Measurements from ENCODE around the gene SMAD9. TPM values are rescaled to one million over a fixed set of nuclear protein-coding genes. Genes with fewer than 3 reads are reported as not detected.

The SMAD9 gene
- total and polyA plus RNA-seq, 2 of the 4 experiments (the other 2 are of a cell fraction): 3.2 to 4.8 TPM

DNA sequence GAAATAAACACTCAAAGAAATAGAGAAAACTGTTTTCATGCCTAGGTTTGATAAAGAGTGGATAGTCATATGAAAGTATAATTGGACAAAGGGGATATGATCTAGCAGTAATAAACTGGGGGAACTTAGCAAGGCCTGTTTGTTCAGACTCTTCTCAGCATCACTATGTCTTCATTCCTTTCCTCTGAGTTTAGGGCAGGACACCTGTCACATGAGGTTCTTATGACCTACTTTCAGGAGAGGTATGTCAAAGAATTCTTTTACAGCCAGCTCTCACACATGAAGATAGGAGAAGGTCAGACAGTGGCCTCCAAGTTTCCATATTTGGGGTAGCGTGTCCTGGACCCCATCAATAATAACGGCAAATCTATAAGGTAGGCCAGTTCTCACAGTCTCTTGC lies 112.4 kb downstream of the SMAD9 start:
- dilution Hi-C loops (cut with HindIII; ENCODE audit: low sequenced_read_pairs, unreplicated experiment): no loop called here
- ATAC-seq (ENCODE audit: low read depth) (no peak), DNase-seq (no peak)
- Histone ChIP-seq H3K9me1 (ENCODE audit: insufficient read depth, low read length) (no peaks in the 10 kb centered on the region), H2BK20ac (ENCODE audit: low read depth, low read length) (no peak overlapping the region), H2BK5ac (ENCODE audit: low read depth, low read length, poor library complexity, severe bottlenecking) (no peak overlapping the region), H3K14ac (replicated peaks; ENCODE audit: low read depth, low read length) (no peak overlapping the region), H2AK5ac (ENCODE audit: low read depth, low read length) (no peak overlapping the region), H3K23ac (ENCODE audit: low read depth, low read length) (no peak overlapping the region), H4K20me1 (ENCODE audit: insufficient read depth, low read length) (no peaks in the 10 kb centered on the region), H3K9ac (ENCODE audit: low read depth, low read length) (no peak overlapping the region), H3K4me3 (ENCODE audit: insufficient read depth, low read depth, low read length) (no peak overlapping the region), H3K4me2 (ENCODE audit: low read depth, low read length) (no peak overlapping the region), H3K4ac (ENCODE audit: low read depth, low read length) (no peak overlapping the region), H2AFZ (replicated peaks; ENCODE audit: low read length, poor library complexity) (no peak overlapping the region), H4K5ac (ENCODE audit: low read depth, low read length) (no peak overlapping the region), H2BK120ac (ENCODE audit: low read depth, low read length) (no peak overlapping the region), H3K36me3 (ENCODE audit: control insufficient read depth, insufficient read depth, low read length) (no peaks in the 10 kb centered on the region), H2AK9ac (replicated peaks; ENCODE audit: low read depth, low read length, poor library complexity) (no peak overlapping the region), H3K18ac (ENCODE audit: low read depth, low read length) (no peak overlapping the region), H3K56ac (ENCODE audit: extremely low read depth, insufficient read depth, low read length) (no peak overlapping the region), H3K9me3 (ENCODE audit: control insufficient read depth, insufficient read depth, low read length) (no peaks in the 10 kb centered on the region), H4K8ac (ENCODE audit: low read depth in 2 of 2, low read length in 2 of 2) (no peak overlapping the region), H3K27ac (ENCODE audit: insufficient read depth, low read length) (no peak overlapping the region), H3K4me1 (ENCODE audit: control insufficient read depth, insufficient read depth, low read length) (no peaks in the 10 kb centered on the region; the same call in 1 of the 2 replicates), H3K79me1 (ENCODE audit: low read depth in 1 of 2, low read length in 2 of 2) (no peaks in the 10 kb centered on the region), H3K27me3 (ENCODE audit: control insufficient read depth, insufficient read depth, low read length) (peaks cover 5% of the 10 kb centered on the region), H2BK15ac (ENCODE audit: low read depth, low read length) (no peak overlapping the region), H4K91ac (ENCODE audit: insufficient read depth, low read depth, low read length) (no peak overlapping the region)
- ChIA-PET POLR2A (ENCODE audit: unreplicated experiment) (no interaction called here), CTCF (interaction anchor here (1.4 kb wide), 1 partner anchor 72 kb away, joined by 5 read pairs; no protein-coding TSS in a partner anchor)
- intact Hi-C loops (cut with micrococcal nuclease): no loop called here
- TF ChIP-seq CHD1 (IDR thresholded peaks at IDR 0.05; ENCODE audit: low read depth, low read length) (no peak), BHLHE40 (IDR thresholded peaks at IDR 0.05; ENCODE audit: low read depth, low read length) (no peak), SMC3 (IDR thresholded peaks at IDR 0.05; ENCODE audit: low read depth, low read length) (no peak), RAD21 (IDR thresholded peaks at IDR 0.05; ENCODE audit: low read length) (no peak), MXI1 (IDR thresholded peaks at IDR 0.05; ENCODE audit: borderline replicate concordance, low read depth, low read length) (no peak), RFX5 (IDR thresholded peaks at IDR 0.05; ENCODE audit: low read depth, low read length) (no peak), NFE2L2 (IDR thresholded peaks at IDR 0.05; ENCODE audit: low read depth, low read length) (no peak), CEBPB (IDR thresholded peaks at IDR 0.05; ENCODE audit: low read depth, low read length) (no peak)
- TF ChIP-seq, protein P1, sequence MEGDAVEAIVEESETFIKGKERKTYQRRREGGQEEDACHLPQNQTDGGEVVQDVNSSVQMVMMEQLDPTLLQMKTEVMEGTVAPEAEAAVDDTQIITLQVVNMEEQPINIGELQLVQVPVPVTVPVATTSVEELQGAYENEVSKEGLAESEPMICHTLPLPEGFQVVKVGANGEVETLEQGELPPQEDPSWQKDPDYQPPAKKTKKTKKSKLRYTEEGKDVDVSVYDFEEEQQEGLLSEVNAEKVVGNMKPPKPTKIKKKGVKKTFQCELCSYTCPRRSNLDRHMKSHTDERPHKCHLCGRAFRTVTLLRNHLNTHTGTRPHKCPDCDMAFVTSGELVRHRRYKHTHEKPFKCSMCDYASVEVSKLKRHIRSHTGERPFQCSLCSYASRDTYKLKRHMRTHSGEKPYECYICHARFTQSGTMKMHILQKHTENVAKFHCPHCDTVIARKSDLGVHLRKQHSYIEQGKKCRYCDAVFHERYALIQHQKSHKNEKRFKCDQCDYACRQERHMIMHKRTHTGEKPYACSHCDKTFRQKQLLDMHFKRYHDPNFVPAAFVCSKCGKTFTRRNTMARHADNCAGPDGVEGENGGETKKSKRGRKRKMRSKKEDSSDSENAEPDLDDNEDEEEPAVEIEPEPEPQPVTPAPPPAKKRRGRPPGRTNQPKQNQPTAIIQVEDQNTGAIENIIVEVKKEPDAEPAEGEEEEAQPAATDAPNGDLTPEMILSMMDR (conservative IDR thresholded peaks at IDR 0.05; ENCODE audit: low read depth, low read length): no peak
- TF ChIP-seq, protein P2, sequence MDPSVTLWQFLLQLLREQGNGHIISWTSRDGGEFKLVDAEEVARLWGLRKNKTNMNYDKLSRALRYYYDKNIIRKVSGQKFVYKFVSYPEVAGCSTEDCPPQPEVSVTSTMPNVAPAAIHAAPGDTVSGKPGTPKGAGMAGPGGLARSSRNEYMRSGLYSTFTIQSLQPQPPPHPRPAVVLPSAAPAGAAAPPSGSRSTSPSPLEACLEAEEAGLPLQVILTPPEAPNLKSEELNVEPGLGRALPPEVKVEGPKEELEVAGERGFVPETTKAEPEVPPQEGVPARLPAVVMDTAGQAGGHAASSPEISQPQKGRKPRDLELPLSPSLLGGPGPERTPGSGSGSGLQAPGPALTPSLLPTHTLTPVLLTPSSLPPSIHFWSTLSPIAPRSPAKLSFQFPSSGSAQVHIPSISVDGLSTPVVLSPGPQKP (IDR thresholded peaks at IDR 0.05; ENCODE audit: borderline replicate concordance, low read depth, low read length): no peak
- in situ Hi-C loops (cut with MboI; ENCODE audit: low sequenced_read_pairs): no loop called here
- no CpG with 5 or more reads among the region's 2 CpGs for WGBS, 2 experiments (ENCODE audit: extremely low coverage in 2 of 2, insufficient read length in 1 of 2)
- BruUV-seq (replicated peaks): no TSS peak
